Measurements from ENCODE around the gene CLK4.
A peak's percentile ranks its signal among the peaks of the same experiment; 100 is the strongest.

CLK4 gene

DNA sequence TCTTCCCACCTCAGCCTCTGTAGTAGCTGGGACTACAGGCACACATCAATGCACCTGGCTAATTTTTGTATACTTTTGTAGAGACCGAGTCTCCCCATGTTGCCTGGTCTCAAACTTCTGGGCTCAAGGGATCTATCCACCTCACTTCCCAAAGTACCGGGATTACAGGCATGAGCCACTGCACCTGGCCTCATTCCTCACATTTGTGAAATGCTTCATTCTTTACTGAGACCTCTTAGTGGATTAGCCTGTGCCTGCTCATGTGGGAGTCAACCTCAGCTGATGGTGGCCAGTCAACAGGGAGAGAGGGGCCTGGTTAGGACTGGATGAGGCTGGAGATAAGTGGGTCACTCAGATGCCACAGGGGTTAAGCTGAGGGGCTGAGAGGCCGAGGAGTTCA is 37.3 kb upstream of the CLK4 start:
- Histone ChIP-seq H3K4me3 (ENCODE audit: low read depth, low read length) (no peak overlapping the region), H3K27ac (ENCODE audit: low read depth, low read length) (no peak overlapping the region), H2AFZ (ENCODE audit: low read length, unreplicated experiment) (no peak overlapping the region), H3K27me3 (ENCODE audit: insufficient read depth, low read length) (peaks cover 31% of the 10 kb centered on the region; the same call in 1 of the 2 replicates), H3K36me3 (ENCODE audit: insufficient read depth, low read length) (no peaks in the 10 kb centered on the region), H3K4me1 (ENCODE audit: control insufficient read depth, insufficient read depth, low read length, unreplicated experiment) (no peaks in the 10 kb centered on the region), H3K79me2 (ENCODE audit: control insufficient read depth, insufficient read depth, low read length, unreplicated experiment) (no peaks in the 10 kb centered on the region)

DNA sequence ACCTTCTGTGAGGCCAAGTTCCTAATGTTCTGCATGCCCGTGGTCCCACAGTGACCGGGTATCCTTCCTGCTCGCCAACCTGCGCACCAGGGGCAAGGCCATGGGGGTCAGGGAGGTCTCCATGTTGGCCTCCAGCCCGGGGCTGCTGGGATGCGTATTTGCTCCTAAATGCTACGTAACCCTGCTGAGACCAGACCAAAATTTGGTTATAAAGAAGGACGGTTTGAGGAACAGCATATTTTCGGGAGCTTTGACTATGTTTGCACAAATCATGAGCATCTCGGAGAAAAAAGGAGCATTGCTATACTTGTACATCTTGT is 35.7 kb upstream of the CLK4 start:
- no peak overlapping the region for H2AFZ ChIP-seq (ENCODE audit: low read length, unreplicated experiment)
- H3K79me2 ChIP-seq (ENCODE audit: control insufficient read depth, insufficient read depth, low read length, unreplicated experiment) = no peaks in the 10 kb centered on the region
- H3K4me3 ChIP-seq (ENCODE audit: low read depth, low read length) = no peak overlapping the region
- peaks cover 17% of the 10 kb centered on the region; the same call in 1 of the 2 replicates for H3K27me3 ChIP-seq (ENCODE audit: insufficient read depth, low read length)
- H3K27ac ChIP-seq (ENCODE audit: low read depth, low read length) = no peak overlapping the region
- no peaks in the 10 kb centered on the region for H3K36me3 ChIP-seq (ENCODE audit: insufficient read depth, low read length)
- no peaks in the 10 kb centered on the region for H3K4me1 ChIP-seq (ENCODE audit: control insufficient read depth, insufficient read depth, low read length, unreplicated experiment)

DNA sequence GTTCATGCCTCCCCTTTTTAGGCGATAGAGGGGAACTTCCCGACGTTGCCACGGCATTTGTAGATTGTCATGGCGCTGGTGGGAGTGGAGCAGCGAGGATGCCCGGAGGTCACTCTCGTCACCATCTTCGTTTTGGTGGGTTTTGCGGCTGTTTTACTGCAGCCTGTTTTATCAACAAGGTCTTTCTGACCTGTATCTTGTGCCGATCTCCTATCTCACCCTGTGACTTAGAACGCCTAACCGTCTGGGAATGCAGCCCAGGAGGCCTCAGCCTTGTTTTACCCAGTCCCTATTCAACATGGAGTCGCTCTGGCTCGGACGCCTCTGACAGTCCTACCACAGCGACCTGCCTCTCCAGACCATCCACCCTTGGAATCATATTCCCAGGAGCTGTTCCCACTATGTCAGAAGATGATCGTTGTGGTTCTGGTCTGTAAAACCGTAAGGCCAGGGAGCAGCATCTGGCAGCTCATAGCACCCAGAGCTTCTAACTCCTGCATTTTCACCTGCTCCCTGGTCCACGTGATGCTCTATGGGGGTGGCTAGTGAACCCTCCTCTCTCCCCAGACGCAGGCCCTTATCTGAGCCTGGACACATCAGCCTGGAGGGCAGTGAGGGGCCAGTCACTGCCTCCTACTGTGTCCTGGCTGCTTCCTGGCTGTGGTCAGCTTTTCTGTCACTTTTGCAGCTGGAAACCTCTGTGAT is 35.1 kb upstream of the CLK4 start:
- no peaks in the 10 kb centered on the region for H3K79me2 ChIP-seq (ENCODE audit: control insufficient read depth, insufficient read depth, low read length, unreplicated experiment)
- no peak overlapping the region for H3K4me3 ChIP-seq (ENCODE audit: low read depth, low read length)
- no peak overlapping the region for H3K27ac ChIP-seq (ENCODE audit: low read depth, low read length)
- H3K27me3 ChIP-seq (ENCODE audit: insufficient read depth, low read length) = peaks cover 13% of the 10 kb centered on the region; the same call in 1 of the 2 replicates
- no peaks in the 10 kb centered on the region for H3K36me3 ChIP-seq (ENCODE audit: insufficient read depth, low read length)
- H3K4me1 ChIP-seq (ENCODE audit: control insufficient read depth, insufficient read depth, low read length, unreplicated experiment) = no peaks in the 10 kb centered on the region
- H2AFZ ChIP-seq (ENCODE audit: low read length, unreplicated experiment) = no peak overlapping the region

DNA sequence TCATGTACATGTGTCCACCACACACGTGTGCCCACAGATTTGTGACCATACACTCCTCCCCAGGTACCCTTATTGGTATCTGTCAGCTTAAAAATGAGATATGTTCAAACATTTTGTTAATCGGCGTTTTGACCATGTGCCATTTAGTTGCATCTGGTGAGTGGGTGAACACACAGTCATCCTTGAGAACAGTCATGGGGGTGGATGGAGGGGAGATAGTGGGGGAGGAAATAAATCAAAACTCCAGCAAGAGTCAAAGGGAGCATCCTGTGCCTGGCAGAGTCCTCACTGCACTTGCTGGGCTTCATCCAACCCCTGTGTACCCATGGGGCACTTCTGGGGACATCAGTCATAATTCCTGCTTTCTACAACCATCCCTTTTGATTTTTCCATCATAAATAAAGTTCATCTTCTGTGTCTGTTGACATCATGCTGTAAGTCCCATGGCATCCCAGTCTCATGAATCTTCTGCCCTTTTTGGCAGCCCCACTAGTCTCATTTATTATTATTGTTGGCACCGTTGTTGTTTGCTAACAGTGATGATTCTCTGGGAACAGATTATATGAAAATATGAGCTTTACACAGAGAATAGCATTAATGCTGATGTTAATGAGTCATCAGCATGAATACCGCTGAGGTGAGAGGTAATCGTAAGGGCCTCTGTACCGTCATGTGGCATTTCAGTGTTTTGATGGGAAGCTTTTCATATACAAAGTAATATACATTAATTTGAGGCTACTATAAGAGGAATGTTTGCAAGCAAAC is 24.4 kb upstream of the CLK4 start:
- Histone ChIP-seq H3K79me2 (ENCODE audit: control insufficient read depth, insufficient read depth, low read length, unreplicated experiment) (no peaks in the 10 kb centered on the region), H3K27ac (ENCODE audit: low read depth, low read length) (peak overlapping the region; percentile 94), H2AFZ (ENCODE audit: low read length, unreplicated experiment) (no peak overlapping the region), H3K36me3 (ENCODE audit: insufficient read depth, low read length) (no peaks in the 10 kb centered on the region), H3K4me3 (ENCODE audit: low read depth, low read length) (peak overlapping the region; percentile 27; the same call in 1 of the 2 replicates), H3K27me3 (ENCODE audit: insufficient read depth, low read length) (peaks cover under 1% of the 10 kb centered on the region; the same call in 1 of the 2 replicates), H3K4me1 (ENCODE audit: control insufficient read depth, insufficient read depth, low read length, unreplicated experiment) (peaks cover 22% of the 10 kb centered on the region)

DNA sequence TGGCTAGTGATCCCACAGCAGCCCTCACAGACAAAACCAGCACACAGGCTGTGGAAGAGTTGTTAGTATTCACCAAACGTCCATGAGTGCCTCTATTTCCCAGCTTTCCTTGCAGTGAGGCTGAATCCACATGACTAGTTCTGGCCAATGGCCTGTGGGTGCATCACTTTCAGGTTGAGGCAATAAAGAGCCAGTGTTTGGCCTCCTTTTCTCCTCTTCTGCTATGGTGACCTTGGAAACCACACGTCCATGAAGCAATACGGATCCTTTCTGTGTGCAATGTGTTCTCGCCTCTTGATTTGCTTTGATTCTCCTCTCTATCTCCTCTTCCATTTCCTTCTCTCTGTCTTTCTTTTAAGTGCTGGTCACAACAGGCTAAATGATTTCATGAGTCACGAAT is 23.4 kb upstream of the CLK4 start:
- H3K4me3 ChIP-seq (ENCODE audit: low read depth, low read length) = no peak overlapping the region

DNA sequence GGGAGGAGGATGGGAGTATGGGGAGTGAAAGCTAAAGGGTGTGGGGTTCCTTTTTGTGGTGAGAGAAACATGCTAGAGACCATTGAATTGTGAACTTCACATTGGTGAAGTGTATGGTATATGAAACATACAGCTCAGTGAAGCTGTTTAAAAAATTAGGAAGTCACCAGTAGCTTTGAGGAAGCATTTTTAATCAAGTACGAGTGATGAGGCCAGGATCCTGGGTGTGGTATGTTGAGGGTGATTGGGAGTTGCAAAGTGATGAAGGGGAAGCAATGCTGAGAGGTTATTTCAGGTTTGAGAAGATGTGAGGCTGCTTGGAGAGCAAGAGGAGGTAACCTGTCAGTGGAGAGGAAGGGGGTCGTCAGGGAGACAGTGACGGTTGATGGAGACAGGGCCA is 22.7 kb upstream of the CLK4 start:
- no peaks in the 10 kb centered on the region for H3K27me3 ChIP-seq (ENCODE audit: insufficient read depth, low read length)
- no peak overlapping the region for H2AFZ ChIP-seq (ENCODE audit: low read length, unreplicated experiment)
- H3K4me1 ChIP-seq (ENCODE audit: control insufficient read depth, insufficient read depth, low read length, unreplicated experiment) = peaks cover 30% of the 10 kb centered on the region
- H3K4me3 ChIP-seq (ENCODE audit: low read depth, low read length) = no peak overlapping the region
- no peaks in the 10 kb centered on the region for H3K36me3 ChIP-seq (ENCODE audit: insufficient read depth, low read length)
- no peak overlapping the region; the same call in 1 of the 2 replicates for H3K27ac ChIP-seq (ENCODE audit: low read depth, low read length)
- no peaks in the 10 kb centered on the region for H3K79me2 ChIP-seq (ENCODE audit: control insufficient read depth, insufficient read depth, low read length, unreplicated experiment)

More for the DNA sequence above, 23.4 kb upstream of the CLK4 start:
- Histone ChIP-seq H2AFZ (ENCODE audit: low read length, unreplicated experiment) (no peak overlapping the region), H3K36me3 (ENCODE audit: insufficient read depth, low read length) (no peaks in the 10 kb centered on the region), H3K27me3 (ENCODE audit: insufficient read depth, low read length) (no peaks in the 10 kb centered on the region), H3K4me1 (ENCODE audit: control insufficient read depth, insufficient read depth, low read length, unreplicated experiment) (peaks cover 24% of the 10 kb centered on the region), H3K79me2 (ENCODE audit: control insufficient read depth, insufficient read depth, low read length, unreplicated experiment) (no peaks in the 10 kb centered on the region), H3K27ac (ENCODE audit: low read depth, low read length) (peak overlapping the region; percentile 94)

DNA sequence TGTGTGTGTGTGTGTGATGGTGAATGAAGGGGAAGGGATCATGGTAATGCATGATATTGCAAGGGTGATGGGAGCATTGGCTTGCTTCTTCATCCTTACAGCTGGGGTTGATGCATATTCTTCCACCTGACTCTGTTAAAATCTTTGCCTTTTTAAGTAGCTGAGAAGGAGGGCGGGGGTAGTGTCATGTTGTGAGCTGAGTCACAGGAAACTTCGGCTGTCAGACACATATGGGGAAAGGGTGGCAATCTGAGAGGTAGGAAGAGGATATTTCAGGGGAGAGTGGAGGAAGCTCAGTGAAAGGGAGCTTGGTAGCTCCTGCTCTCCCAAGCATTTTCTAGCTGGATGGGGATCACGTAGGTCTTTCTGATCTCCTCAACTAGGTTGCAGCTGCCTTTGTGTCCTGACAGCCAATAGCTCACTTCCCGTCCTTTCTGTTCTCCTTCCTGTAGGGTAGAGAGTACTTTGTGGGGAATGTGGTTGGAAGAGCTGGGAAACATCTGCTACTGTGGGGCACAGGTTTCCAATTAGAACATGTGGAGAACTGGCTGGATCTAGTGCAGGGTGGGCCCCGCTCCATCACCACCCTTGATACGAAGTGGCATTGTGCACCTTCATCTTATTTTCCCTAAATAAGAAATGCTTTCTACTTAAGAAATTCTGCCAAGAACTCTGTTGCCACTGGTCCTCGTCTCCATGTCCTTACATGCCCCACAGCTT is 18.1 kb upstream of the CLK4 start:
- Histone ChIP-seq H3K4me1 (ENCODE audit: control insufficient read depth, insufficient read depth, low read length, unreplicated experiment) (peaks cover 45% of the 10 kb centered on the region), H3K27me3 (ENCODE audit: insufficient read depth, low read length) (no peaks in the 10 kb centered on the region), H3K27ac (ENCODE audit: low read depth, low read length) (peak overlapping the region; percentile 22), H3K79me2 (ENCODE audit: control insufficient read depth, insufficient read depth, low read length, unreplicated experiment) (no peaks in the 10 kb centered on the region), H2AFZ (ENCODE audit: low read length, unreplicated experiment) (no peak overlapping the region), H3K36me3 (ENCODE audit: insufficient read depth, low read length) (no peaks in the 10 kb centered on the region), H3K4me3 (ENCODE audit: low read depth, low read length) (no peak overlapping the region)

DNA sequence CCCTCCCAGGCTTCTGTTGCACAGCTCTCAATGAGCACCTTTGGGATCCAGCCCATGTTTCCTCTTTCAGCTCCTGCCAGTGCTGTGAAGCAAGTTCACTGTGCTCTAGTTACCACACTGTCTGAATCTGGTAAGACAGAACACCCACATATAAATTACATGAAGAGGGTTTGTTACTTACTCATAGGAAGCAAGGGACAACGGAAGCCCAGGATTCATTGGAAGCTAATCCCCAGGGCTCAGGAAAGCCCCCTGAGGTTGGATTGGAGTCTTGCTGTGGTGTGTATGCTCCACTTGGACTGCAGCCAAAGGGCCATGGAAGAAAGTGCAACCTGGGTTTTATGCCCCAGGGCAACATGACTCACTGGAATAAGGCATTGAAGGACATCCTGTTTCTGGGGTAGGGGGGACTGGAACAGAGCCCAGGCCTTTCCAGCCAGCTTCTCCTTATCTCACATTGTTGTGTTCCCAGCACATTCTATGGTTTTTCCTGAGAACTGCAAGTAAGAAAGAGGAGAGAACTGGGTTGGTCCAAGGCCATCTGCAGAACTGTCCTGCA is 15.6 kb upstream of the CLK4 start:
- Histone ChIP-seq H3K27ac (ENCODE audit: low read depth, low read length) (peak overlapping the region; percentile 96), H2AFZ (ENCODE audit: low read length, unreplicated experiment) (no peak overlapping the region), H3K27me3 (ENCODE audit: insufficient read depth, low read length) (no peaks in the 10 kb centered on the region), H3K4me1 (ENCODE audit: control insufficient read depth, insufficient read depth, low read length, unreplicated experiment) (peaks cover 45% of the 10 kb centered on the region), H3K36me3 (ENCODE audit: insufficient read depth, low read length) (no peaks in the 10 kb centered on the region; the same call in 1 of the 2 replicates), H3K79me2 (ENCODE audit: control insufficient read depth, insufficient read depth, low read length, unreplicated experiment) (no peaks in the 10 kb centered on the region), H3K4me3 (ENCODE audit: low read depth, low read length) (peak overlapping the region; percentile 45; the same call in 1 of the 2 replicates)

DNA sequence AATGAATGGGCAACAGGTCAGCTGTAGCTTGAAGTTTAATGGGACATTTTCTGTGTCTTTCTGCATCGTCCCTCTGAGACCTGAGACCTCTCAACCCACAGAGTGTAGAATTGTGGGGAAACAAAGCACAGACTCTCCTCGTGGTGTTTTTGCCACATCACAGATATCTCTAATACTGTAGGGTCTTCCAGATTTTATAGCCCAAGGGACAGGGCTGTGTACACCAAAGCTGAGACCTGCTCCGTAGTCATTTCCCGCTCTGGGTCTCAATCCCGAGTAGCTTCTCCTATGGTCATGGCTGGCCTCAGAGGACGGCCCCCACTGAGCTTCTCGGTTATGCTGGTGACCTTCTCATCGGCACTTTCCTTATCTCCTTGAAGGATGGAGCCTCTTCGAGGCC is 14.9 kb upstream of the CLK4 start:
- peaks cover 45% of the 10 kb centered on the region for H3K4me1 ChIP-seq (ENCODE audit: control insufficient read depth, insufficient read depth, low read length, unreplicated experiment)
- H3K4me3 ChIP-seq (ENCODE audit: low read depth, low read length) = peak overlapping the region; percentile 45; the same call in 1 of the 2 replicates
- no peak overlapping the region for H2AFZ ChIP-seq (ENCODE audit: low read length, unreplicated experiment)
- H3K27me3 ChIP-seq (ENCODE audit: insufficient read depth, low read length) = no peaks in the 10 kb centered on the region
- H3K36me3 ChIP-seq (ENCODE audit: insufficient read depth, low read length) = no peaks in the 10 kb centered on the region; the same call in 1 of the 2 replicates
- peak overlapping the region; percentile 96 for H3K27ac ChIP-seq (ENCODE audit: low read depth, low read length)
- no peaks in the 10 kb centered on the region for H3K79me2 ChIP-seq (ENCODE audit: control insufficient read depth, insufficient read depth, low read length, unreplicated experiment)

DNA sequence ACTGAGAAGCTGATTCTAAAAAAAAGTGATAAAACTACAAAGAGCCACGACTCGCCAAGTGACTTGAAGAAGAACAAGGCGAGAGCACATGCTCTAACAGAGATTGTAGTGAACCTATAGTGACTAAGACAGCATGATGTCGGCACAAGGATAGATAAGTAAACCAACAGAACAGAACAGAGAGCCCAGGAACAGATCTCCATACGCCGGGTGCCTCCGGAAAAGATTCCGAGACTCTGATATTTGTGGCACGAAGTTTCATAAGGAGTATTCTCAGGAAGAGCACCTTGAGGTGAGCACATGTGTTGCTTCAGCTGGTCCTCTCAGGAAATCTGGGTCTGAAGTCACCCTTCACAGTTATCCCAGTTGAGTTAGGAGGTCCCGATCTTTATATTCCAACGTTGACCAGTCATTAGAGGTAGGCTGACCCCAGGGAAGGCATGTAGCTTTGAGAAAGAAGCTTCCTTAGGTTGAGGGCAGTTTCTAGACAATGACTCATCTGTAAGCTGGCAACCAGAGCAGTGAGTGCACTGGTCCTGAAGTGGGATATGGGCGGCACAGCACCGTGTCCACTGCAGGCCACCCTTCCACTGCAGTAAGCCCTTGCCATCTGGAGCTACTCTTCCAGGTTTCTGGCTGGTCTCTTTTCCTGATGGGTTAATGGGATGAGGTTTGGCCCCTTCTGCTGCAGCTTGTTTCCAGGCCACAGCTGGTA is 13.6 kb upstream of the CLK4 start:
- H3K36me3 ChIP-seq (ENCODE audit: insufficient read depth, low read length) = no peaks in the 10 kb centered on the region; the same call in 1 of the 2 replicates
- H2AFZ ChIP-seq (ENCODE audit: low read length, unreplicated experiment) = no peak overlapping the region
- peaks cover 45% of the 10 kb centered on the region for H3K4me1 ChIP-seq (ENCODE audit: control insufficient read depth, insufficient read depth, low read length, unreplicated experiment)
- no peaks in the 10 kb centered on the region for H3K27me3 ChIP-seq (ENCODE audit: insufficient read depth, low read length)
- no peaks in the 10 kb centered on the region for H3K79me2 ChIP-seq (ENCODE audit: control insufficient read depth, insufficient read depth, low read length, unreplicated experiment)
- H3K27ac ChIP-seq (ENCODE audit: low read depth, low read length) = no peak overlapping the region
- H3K4me3 ChIP-seq (ENCODE audit: low read depth, low read length) = peak overlapping the region; percentile 39; the same call in 1 of the 2 replicates
